B cell (primary cell): ENCODE results near the gene FUT9.

Source experiments
- CTCF ChIP-seq: fragments of 200-600 bp; IDR thresholded peaks from one replicate; pipeline ENCODE4 v1.8.0; 2022; ENCODE audit warnings: antibody characterized with exemption, mild to moderate bottlenecking
- EZH2 ChIP-seq: IDR thresholded peaks from 2 replicates; pipeline ENCODE4 v1.6.1; 2012; ENCODE audit warnings: borderline replicate concordance, low read depth, mild to moderate bottlenecking, moderate library complexity, low read length; ENCODE audit not compliant: insufficient read depth, poor library complexity, severe bottlenecking

- TF ChIP-seq CTCF (no peak), EZH2 (no peak)
Observed at GRCh38 chr6:96223695-96224094, 207.9 kb downstream of the FUT9 start.
